Stimulated activated CD4-positive, alpha-beta T cell treated with anti-CD3 and anti-CD28 coated beads, TNF-alpha, amount 100 ng/mL, for 1 hour (primary cell): ENCODE measurements around the gene KANSL1.

Experiments used
- DNase-seq, 3 donors: peaks; one replicate each; pipeline ENCODE4 v3.0.0-alpha.2; 2020; ENCODE audit warnings: low read depth in 3 of 3, low spot score in 1 of 3

Gene KANSL1

DNA sequence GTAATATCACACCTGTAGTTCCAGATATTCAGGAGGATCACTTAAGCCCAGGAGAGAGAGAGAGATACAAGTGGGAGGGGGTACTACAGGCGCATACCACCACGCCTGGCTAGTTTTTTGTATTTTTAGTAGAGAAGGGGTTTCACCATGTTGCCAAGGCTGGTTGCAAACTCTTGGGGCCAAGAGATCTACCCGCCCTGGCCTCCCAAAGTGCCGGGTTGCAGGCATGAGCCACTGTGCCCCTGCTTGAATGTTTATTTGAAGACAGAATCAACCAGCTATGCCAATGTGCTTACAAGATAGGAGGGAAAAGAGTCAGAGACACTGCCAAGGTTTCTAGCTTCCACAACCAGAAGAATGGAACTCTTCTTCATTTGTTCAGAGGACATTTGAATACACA lies 106.4 kb downstream of the KANSL1 start:
- no peak for DNase-seq

DNA sequence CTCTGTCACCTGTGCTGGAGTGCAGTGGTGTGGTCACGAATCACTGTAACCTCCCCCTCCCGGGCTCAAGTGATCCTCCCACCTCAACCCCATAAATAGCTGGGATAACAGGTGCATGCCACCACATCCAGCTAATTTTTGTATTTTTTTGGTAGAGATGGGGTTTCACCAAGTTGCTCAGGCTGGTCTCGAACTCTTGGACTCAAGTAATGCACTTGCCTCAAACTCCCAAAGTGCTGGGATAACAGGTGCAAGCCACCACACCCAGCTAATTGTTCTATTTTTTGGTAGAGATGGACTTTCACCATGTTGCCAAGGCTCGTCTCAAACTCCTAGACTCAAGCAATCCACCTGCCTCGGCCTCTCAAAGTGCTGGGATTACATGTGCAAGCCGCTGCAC lies 107.7 kb downstream of the KANSL1 start:
- DNase-seq, result no peak

DNA sequence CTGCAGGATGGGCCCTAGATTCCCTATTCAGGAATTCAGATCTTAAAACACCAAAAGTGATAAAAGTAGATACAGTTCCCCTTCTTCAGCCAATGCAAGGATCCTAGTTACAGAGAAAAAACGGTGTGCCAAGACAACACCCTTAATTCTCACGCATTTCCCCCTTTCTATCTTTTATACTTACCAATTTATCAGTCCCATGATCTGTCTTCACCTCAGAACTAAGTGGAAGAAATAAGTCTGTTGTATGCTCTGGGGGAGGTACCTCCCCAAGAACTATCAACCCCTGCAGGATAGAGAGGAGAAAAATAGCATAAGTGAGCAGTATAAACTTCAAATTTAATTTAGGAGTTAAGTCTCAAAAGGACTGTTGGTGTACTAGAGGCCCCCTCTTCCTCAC lies 111.0 kb downstream of the KANSL1 start:
- DNase-seq, result no peak

DNA sequence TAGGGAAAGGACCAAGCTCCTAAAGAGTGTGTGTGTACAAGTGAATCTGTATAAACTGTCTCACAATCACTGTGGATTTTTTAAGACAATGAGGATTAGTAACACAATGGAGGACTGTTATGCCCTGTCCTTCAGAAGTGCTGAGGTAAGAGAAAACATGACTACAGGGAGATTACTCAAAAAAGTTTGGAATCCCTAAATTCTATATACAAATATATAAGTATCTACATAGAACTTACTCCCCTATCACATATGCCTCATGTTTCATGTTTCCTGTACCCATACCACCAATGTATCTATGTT lies 112.3 kb downstream of the KANSL1 start:
- DNase-seq, result no peak

DNA sequence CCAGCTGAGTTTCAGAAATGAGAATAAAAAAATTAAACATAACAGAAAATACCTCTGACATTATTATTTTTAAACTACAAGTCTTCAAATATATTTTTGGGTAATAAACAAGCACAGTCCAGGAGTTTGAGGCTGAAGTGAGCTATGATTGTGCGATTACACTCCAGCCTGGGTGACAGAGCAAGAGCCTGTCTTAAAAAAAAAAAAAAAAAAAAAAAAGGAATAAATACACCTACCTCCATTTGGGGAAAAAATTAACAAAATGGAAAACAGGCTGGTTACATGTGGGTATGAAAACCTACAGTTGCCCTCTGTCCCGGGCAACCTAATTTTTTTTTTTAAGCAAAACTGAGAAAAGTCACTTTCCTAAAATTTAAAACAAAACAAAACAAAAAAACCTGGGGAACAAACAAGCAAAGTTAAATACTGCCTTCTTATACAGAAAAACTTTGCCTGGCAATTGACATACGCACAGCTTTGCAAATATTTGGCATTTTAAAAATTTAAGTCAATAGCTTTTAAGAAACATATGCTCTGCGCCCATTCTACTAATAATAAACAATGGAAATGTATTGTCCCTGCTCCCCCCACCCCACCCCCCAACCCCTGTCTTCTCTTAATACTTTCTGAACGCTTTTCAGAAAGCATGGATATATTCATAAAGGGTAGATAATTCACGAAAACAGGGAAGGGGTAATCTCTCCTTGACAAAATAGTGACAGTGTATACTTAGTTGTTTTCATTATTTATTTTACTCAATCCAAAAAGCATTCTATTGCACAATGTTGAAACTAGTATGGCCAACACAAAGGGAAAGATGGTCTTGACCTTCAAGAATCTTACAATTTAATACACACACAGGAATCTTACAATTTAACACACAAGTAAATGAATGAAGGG lies 112.9 kb downstream of the KANSL1 start:
- no peak for DNase-seq

DNA sequence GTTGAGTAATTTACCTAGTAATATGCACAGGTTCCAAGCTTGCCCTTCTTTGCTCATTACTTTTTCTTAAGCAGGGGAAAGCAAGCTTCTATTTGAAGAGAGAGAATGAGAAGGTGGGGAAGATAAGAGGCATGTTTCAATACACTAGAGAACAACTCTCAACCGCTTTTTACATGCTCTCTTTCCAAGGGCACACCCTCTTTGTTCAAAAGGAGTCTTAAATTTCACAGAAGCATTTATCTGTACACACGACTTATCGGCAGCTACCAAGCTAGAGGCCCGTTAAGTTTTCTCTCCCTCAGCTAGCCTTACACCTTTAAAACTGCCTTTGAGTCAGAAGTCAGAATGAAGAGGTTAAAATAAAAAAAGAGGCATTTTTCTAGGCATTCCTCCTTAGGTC lies 114.6 kb downstream of the KANSL1 start:
- DNase-seq, result no peak

DNA sequence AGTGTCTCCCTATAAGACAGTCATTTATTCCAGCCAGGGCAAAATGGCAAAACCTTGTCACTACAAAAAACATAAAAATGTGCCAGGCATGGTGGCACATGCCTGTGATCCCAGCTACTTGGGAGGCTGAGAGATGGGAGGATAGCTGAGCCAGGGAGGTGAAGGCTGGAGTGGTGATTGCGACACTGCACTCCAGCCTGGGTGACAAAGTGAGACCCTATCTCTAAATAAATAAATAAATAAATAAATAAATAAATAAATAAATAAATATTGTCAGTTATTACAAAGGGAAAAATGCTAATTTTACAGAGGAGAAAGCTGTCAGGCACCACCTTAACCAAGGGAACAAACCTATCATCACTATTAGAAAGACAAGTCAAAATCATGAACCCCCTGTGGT lies 118.7 kb downstream of the KANSL1 start:
- no peak for DNase-seq

DNA sequence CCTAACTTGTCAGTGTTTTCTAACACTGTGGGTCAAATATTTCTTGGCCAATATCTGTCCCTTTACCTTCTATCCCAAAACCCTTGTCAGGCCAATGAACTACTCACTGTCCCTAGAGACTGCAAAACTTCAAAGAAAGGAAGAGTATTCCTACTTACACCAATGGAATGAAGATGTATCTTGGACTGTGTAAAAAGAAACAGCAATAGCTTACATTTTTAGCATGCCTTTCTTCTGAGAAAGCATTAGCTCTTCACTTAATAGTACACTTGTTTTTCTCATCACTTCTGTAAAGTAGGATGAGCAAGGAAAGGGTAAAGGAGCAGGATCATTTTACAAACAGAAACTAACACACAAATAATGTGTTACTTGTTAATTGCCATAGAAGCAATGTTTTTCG lies 120.2 kb downstream of the KANSL1 start:
- no peak for DNase-seq

DNA sequence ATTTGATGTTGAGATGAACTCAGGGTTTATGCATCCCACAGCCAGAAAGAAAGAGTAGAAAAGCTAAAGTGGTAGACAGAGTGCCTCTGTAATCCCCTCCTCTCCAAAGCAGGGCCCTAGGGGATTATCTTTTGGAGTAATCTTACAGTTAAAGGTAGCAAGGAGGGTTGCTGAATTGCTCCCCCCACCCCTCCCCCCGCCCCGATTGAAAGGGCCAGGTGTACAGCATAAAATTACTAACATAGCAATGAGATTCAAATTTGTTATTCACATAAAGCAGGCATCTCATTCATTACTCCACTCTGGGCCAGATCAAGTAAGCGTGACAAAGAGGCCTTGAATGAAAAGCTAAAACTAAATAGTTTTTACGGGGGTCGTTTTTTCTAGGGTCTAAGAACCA lies 121.4 kb downstream of the KANSL1 start:
- no peak for DNase-seq

DNA sequence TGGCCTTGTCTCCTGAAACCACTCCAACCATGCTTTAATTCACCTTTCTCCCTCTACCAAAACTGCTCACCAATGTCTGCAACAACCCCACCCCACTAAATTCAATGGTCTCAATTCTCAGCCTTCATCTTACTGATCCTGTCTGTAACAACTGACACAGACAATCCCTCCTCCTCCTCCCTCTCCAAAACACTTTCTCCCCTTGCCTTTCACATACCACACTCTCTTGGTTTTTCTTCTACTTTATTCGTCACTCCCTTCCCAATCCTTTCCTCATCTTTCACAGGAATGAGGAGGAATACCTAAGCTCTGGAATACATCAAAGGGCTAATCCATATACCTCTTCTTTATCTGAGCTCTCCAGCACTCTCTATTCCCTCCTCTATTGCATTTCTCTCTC lies 128.8 kb downstream of the KANSL1 start:
- DNase-seq, result no peak

DNA sequence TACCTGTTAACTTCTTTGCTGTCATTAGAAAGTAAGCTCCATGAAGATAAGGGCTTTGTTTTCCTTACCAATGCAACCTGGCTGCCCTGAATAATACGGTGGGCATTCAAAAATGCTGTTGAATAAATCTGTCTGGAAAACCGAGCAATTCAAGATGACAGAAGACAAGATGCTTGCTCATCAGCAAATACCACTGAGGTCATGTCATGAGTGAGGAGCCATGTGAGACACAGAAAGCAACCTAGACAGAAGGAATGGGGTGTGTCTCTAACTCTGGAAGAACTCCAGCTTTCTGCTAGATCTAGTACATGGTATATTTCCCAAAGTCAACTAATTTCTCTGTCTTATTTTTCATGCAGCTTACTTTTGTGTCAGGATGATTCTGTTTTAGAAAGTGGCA lies 130.0 kb downstream of the KANSL1 start:
- no peak for DNase-seq

DNA sequence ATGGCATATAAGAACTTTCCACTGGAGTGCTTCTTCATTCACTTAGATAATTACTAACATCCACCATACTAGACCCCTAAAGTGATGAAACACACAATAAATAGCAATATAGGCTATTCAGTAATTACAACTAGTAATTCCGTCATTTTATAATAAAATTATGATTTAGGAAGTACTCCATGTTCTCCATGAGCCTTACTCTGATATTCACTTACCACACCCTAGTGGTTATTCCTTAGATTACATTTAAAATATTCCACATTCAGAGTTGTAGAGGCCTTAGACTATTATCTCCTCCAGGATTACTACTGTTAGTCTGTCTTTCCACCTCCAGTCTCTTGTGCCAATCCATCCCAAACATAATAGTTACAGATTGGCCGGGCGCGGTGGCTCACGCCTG lies 131.8 kb downstream of the KANSL1 start:
- no peak for DNase-seq

DNA sequence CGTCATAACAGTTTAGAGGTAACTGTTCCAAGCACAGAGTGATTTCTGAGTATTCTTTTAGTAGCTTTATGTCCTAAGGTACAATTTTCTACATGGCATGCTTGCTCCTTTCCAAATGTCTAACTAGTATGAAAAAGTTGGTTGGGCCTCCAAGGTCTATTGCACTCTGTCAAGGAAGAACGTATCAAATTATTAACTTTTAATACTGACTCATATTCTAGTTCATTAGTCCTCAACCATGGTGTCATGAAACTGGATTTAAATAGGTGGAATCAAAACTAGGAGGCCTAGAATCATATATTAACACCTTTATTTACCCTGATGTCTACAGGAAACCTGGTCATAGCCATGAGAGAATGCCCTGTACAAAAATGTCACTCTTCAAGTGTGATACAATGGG lies 132.8 kb downstream of the KANSL1 start:
- DNase-seq, result no peak

DNA sequence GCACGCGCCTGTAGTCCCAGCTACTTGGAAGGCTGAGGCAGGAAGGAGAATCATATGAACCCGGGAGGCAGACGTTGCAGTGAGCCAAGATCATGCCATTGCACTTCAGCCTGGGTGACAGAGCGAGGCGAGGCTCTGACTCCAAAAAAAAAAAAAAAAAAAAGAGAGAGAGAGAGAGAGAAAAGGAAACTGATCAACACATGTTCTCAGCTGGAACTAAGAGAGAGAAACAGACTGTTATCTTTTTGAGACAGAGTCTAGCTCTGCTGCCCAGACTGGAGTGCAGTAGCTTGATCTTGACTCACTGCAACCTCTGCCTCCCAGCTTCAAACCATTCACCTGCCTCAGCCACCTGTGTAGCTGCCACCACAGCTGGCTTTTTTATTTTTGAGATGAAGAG lies 133.7 kb downstream of the KANSL1 start:
- no peak for DNase-seq

DNA sequence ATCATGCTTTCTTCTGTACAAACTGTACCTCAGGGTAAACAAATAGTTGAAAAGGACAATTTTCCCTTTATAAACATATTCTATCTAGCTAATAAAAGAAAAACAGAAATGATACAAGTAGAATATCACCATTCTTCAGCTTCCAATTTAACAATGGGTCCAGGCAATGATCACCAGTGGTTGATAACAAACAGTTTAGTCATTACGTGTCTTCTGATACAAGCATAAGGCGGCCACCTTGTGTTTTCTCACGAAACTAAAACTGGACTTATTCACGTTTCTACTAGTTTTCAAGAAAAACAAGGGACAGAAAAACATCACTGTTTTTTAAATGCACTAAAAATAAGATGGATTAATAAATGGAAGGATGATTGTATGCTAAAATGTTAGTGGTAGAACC lies 135.9 kb downstream of the KANSL1 start:
- DNase-seq, result no peak

DNA sequence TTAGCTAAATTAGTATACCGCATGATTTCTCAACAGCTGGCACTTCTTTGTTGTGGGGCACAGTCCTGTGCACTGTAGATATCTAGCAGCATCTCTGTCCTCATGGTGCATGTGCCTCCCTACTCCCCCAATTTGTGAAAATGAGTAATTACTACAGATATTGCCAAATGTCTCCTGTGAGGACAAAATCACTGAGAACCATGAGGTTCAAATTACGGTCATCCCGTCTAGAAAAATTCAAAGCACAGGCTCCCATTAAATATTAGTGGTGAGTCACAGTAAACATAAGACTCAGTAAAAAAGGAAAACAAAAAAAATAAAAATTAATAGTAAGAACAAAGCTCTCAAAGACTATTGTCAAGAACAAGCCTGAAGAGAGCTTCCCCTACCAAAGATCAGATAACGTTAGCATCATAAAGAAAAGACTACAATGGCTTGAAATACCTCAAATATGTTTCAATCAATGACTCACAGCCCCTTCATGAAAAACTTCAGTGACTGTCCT lies 136.4 kb downstream of the KANSL1 start:
- DNase-seq, result no peak

DNA sequence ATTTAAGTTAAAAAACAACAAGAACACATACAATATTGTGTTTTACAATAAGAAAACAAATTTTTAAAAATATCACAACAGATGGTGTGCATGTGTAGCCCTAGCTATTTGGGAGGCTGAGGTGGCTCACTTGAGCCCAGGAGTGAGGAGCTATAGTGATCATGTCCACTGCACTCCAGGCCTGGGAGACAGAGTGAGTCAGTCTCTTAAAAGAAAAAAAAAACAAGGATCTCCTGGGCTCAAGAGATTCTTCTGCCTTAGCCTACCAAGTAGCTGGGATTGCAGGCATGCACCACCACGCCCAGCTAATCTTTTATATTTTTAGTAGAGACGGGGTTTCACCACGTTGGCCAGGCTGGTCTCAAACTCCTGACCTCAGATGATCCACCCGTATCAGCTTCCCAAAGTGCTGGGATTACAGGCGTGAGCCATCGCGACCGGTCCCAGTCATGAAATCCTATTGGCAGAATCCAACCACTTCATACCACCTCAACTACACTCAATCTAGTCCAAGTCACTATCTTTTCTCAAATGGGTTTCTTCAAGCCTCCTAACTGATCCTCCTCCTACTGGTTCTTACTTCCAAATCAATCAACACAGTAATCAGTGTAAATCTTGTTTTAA lies 139.2 kb downstream of the KANSL1 start:
- no peak for DNase-seq

DNA sequence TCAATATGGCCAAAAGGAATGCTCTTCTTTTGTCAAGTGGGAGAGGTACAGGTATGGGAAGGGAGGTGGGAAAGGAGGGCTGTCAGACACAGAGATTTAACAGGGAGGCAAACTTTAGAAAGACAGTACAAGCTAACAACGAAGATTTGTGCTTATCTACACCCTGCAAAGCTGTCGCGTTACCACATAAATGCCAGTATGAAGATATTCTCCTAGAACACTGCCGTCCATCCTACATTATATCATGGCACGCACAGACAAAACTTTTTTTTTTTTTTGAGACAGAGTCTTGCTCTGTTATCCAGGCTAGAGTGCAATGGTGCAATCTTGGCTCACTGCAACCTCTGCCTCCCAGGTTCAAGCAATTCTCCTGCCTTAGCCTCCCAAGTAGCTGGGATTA lies 143.6 kb downstream of the KANSL1 start:
- no peak for DNase-seq

DNA sequence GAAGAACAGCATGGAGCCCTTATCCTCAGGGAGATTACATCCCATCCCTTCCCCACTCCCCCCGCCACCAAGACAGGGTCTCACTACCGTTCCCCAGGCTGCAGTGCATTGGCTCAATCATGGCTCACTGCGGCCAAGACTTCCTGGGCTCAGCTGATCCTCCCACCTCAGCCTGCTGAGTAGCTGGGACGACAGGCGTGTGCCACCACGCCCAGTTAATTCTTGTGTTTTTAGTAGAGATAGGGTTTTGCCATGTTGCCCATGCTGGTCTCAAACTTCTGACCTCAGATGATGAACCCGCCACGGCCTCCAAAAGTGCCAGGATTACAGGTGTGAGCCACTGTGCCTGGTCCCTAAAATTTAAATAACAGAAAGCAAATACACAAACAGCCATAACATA lies 145.4 kb downstream of the KANSL1 start:
- DNase-seq, result no peak

DNA sequence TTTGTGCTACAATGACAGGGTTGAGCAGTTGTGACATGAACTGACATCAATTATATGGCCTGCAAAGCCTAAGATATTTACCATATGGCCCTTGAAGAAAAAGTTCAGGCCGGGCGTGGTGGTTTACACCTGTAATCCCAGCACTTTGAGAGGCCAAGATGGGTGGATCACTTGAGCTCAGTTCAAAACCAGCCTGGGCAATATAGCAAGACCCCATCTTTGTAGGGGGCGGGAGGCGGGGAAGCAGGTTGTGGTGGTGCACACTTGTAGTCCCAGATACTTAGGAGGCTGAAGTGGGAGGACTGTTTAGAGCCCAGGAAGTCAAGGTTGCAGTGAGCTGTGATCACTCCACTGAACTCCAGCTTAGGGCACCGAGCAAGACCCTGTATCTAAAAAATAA lies 145.8 kb downstream of the KANSL1 start:
- no peak for DNase-seq

DNA sequence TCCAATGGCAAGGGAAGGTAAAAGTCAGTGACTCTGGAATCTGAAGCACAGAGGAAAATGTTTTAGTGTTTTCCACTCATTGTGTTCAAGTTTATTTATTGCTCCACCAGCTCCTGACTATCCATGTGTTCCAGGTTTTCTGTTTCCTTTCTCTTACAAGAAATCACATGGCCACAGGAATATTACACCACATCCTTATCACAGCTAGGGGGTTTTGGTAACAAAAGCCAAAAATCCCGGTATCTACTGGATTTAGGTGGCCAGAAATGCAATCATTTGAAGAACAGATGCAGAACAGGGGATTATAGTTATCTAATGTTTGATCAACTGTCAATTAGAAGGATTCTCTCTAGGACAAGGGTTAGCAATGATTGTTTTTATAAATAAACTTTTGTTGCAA lies 146.3 kb downstream of the KANSL1 start:
- no peak for DNase-seq

DNA sequence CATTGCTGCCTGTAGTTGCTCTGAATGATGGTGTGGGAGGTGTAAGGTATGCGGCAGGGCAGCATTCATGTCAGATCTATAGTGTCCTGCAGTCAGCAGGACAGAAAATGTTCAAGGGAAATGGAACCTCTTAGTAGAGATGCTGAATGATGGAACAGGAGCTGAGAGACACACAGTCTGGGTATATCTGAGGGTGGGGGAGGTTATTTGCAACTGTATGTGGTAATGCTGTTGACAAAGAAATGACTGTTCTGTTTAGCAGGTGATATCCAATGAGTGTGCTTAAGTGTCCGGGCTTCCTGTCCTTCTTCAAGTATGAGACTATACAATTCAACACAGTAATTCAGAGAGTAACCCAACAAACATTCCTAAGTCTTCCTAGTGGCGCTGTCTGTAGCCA lies 147.6 kb downstream of the KANSL1 start:
- no peak for DNase-seq

DNA sequence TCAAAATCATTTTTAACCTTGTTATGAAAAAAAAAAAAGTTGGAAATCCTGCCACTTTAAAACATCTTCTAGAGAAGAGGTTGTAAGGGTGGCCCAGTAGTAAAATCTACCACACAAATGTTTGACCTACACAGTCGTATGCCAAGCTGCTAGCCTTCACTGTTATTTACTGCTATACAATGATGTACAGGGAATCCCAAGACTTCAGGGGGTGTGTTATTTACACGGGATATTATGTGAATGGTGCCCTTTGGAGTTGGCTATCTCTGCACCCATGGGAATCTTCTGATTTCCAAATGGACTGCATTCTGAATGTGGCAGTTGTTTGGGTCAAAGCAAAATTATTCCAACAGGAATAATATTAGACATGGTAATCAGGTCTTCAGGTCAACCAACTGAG lies 148.2 kb downstream of the KANSL1 start:
- DNase-seq, result no peak
